Measurements from ENCODE around the gene WDR5B.

The WDR5B gene

DNA sequence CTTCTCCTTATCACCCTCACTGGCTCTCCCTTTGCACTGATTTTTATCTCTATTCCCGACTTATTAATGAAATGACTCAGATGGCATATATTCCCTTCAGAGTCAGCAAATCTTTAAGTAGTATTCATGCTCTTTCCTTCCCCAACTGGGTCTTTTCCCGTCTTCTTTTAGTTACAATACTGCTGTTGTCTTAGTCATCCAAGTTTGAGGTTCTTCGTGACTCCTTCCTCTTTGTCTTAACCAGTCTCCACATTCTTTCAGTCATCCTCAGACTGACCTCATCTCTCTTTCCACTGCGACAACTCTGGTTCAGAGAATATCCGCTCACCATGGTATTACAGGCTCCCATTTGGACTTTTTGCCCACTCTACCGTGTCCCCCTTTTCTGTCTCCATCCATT lies 12.4 kb downstream of the WDR5B start:
- DNase-seq, result no peak
- H3K36me3 ChIP-seq, result peaks cover 29% of the 10 kb centered on the region
- H3K9me3 ChIP-seq, result no peaks in the 10 kb centered on the region
- TF ChIP-seq, protein P1, sequence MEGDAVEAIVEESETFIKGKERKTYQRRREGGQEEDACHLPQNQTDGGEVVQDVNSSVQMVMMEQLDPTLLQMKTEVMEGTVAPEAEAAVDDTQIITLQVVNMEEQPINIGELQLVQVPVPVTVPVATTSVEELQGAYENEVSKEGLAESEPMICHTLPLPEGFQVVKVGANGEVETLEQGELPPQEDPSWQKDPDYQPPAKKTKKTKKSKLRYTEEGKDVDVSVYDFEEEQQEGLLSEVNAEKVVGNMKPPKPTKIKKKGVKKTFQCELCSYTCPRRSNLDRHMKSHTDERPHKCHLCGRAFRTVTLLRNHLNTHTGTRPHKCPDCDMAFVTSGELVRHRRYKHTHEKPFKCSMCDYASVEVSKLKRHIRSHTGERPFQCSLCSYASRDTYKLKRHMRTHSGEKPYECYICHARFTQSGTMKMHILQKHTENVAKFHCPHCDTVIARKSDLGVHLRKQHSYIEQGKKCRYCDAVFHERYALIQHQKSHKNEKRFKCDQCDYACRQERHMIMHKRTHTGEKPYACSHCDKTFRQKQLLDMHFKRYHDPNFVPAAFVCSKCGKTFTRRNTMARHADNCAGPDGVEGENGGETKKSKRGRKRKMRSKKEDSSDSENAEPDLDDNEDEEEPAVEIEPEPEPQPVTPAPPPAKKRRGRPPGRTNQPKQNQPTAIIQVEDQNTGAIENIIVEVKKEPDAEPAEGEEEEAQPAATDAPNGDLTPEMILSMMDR (IDR thresholded peaks at IDR 0.05; ENCODE audit: low read depth, low read length), result no peak
- no peak overlapping the region for H3K4me3 ChIP-seq (ENCODE audit: low read depth, low read length)
- no peaks in the 10 kb centered on the region for H3K4me1 ChIP-seq
- no peaks in the 10 kb centered on the region for H3K27me3 ChIP-seq

DNA sequence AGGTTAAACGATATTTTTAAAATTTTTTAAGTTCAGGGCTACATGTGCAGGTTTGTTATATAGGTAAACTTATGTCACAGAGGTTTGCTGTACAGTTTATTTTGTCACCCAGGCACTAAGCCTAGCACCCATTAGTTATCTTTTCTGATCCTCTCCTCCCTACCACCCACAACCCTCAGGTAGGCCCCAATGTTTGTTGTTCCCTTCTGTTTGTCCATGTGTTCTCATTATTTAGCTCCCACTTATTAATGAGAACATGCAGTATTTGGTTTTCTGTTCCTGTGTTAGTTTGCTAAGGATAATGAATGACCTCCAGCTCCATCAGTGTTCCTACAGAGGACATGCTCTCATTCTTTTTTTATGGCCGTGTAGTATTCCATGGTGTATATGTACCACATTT lies 16.9 kb downstream of the WDR5B start:
- DNase-seq, result no peak
- Histone ChIP-seq H3K4me3 (ENCODE audit: low read depth, low read length) (no peak overlapping the region), H3K9me3 (no peaks in the 10 kb centered on the region), H3K4me1 (no peaks in the 10 kb centered on the region), H3K27me3 (no peaks in the 10 kb centered on the region), H3K36me3 (peaks cover 4% of the 10 kb centered on the region)
- TF ChIP-seq, protein P1 (IDR thresholded peaks at IDR 0.05; ENCODE audit: low read depth, low read length), result no peak

DNA sequence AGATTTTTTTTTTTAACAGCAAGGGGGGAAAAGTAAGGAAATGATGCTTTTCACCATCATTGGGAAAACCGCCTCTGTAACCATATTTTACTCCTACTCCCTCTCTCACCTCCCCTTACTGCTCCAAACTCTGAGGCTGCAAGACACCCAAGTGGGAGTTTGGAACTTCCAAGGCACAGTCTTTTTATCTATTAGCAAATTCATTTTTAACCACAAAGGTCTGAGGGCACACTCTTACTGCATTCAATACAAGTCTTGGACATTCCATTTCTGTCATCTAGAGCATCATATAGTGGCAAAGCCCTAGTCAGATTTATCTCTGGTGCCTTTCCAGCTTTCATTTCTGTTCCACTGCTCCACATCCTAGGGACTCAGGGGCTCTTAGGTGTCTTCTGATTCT lies 18.7 kb downstream of the WDR5B start:
- TF ChIP-seq, protein P1 (IDR thresholded peaks at IDR 0.05; ENCODE audit: low read depth, low read length), result no peak
- Histone ChIP-seq H3K4me3 (ENCODE audit: low read depth, low read length) (no peak overlapping the region), H3K27me3 (no peaks in the 10 kb centered on the region), H3K9me3 (no peaks in the 10 kb centered on the region), H3K4me1 (no peaks in the 10 kb centered on the region), H3K36me3 (peaks cover 4% of the 10 kb centered on the region; the same call in 1 of the 2 replicates)
- no peak for DNase-seq

DNA sequence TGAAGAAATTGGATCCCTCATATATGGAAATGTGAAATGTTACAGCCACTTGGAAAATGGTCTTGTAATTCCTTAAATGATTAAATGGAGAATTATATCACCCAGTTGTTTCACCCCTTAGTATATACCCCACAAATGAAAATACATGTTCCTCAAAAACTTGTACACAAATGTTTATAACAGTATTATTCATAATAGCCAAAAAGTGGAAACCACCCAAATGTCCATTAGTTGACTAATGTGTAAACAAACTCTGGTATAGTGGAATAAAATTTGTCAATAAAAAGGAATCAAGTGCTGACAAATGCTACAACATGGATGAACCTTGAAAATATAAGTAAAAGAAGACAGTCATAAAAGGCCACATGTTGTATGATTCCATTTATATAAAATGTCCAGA lies 19.4 kb downstream of the WDR5B start:
- TF ChIP-seq, protein P1 (IDR thresholded peaks at IDR 0.05; ENCODE audit: low read depth, low read length), result no peak
- H3K27me3 ChIP-seq, result no peaks in the 10 kb centered on the region
- no peak overlapping the region for H3K4me3 ChIP-seq (ENCODE audit: low read depth, low read length)
- peaks cover 4% of the 10 kb centered on the region; the same call in 1 of the 2 replicates for H3K36me3 ChIP-seq
- H3K9me3 ChIP-seq, result no peaks in the 10 kb centered on the region
- DNase-seq, result no peak
- H3K4me1 ChIP-seq, result no peaks in the 10 kb centered on the region

DNA sequence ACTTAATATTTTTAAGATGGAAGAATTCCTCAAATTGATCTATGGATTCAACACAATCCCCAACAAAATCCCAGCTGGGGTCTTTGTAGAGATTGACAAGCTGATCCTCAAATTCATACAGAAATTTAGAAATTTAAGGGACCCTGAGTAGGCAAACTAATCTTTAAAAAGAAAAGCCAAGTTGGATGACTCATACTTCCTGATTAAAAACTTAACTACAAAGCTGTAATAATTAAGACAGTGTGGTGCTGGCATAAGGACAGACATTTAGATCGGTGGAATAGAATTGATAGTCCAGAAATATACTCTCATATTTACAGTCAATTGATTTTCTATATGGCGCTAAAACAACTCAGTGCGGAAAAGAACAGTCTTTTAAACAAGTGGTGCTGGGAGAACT lies 20.3 kb downstream of the WDR5B start:
- H3K4me1 ChIP-seq, result no peaks in the 10 kb centered on the region
- H3K9me3 ChIP-seq, result no peaks in the 10 kb centered on the region
- TF ChIP-seq, protein P1 (IDR thresholded peaks at IDR 0.05; ENCODE audit: low read depth, low read length), result no peak
- no peak overlapping the region for H3K4me3 ChIP-seq (ENCODE audit: low read depth, low read length)
- no peak for DNase-seq
- H3K27me3 ChIP-seq, result no peaks in the 10 kb centered on the region
- peaks cover 4% of the 10 kb centered on the region; the same call in 1 of the 2 replicates for H3K36me3 ChIP-seq

DNA sequence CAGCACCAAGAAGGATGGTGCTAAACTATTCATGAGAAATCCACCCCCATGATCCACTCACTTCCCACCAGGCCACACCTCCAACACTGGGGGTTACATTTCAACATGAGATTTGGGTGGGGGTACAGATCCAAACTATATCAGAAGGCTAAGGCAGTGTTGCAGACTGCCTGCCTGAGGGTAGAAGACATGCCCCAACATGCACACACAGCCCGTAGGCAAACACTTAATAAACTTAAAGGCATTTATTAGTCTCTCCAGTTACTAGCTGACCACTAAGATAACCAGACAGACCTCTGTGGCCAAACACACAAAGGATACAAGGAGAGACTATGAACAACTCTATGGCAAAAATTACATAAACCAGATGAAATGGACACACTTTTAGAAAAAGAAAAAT lies 21.7 kb downstream of the WDR5B start:
- H3K4me3 ChIP-seq (ENCODE audit: low read depth, low read length), result no peak overlapping the region
- H3K9me3 ChIP-seq, result no peaks in the 10 kb centered on the region
- H3K4me1 ChIP-seq, result no peaks in the 10 kb centered on the region
- H3K36me3 ChIP-seq, result peaks cover 4% of the 10 kb centered on the region; the same call in 1 of the 2 replicates
- TF ChIP-seq, protein P1 (IDR thresholded peaks at IDR 0.05; ENCODE audit: low read depth, low read length), result no peak
- H3K27me3 ChIP-seq, result no peaks in the 10 kb centered on the region
- no peak for DNase-seq
